Natural killer cell (primary cell): ENCODE results near the gene MAP2K3. TPM values are rescaled to one million over a fixed set of nuclear protein-coding genes. Genes with fewer than 3 reads are reported as not detected.
"Not testable (repeated sequence)": the region's sequence is repeated elsewhere in the genome, so short reads cannot be mapped to it uniquely, and the experiment has no call there.

Source experiments
- ATAC-seq, 3 donors: fragments of 150-1000 bp in 2 of 3; fragments of 200-7000 bp in 1 of 3; cut with Tn5 transposase; 1 replicate in 1 of 3; 2 replicates in 2 of 3; pipeline ENCODE4 v1.10.0; 2021; ENCODE audit warnings: mild to moderate bottlenecking in 2 of 3, moderate library complexity in 2 of 3
- DNase-seq, 2 donors: peaks; one replicate each; pipeline versions ENCODE4 v3.0.0 to v3.0.0-alpha.2; 2013 to 2021; ENCODE audit warnings: mixed read lengths in 1 of 2
- H3K27ac ChIP-seq: one replicate; pipeline ENCODE4 v1.5.1; 2013; ENCODE audit warnings: mild to moderate bottlenecking, low read length
- H3K27me3 ChIP-seq: one replicate; pipeline ENCODE4 v1.6.1; 2013; ENCODE audit warnings: low read length; ENCODE audit not compliant: control insufficient read depth, insufficient read depth
- H3K36me3 ChIP-seq: one replicate; pipeline ENCODE4 v1.6.1; 2013; ENCODE audit warnings: low read length; ENCODE audit not compliant: control insufficient read depth, insufficient read depth
- H3K4me1 ChIP-seq: one replicate; pipeline ENCODE4 v1.6.1; 2013; ENCODE audit warnings: low read length; ENCODE audit not compliant: control insufficient read depth, insufficient read depth
- H3K4me3 ChIP-seq: one replicate; pipeline ENCODE4 v1.5.1; 2013; ENCODE audit warnings: low read length
- H3K9me3 ChIP-seq: one replicate; pipeline ENCODE4 v1.6.1; 2013; ENCODE audit warnings: low read length; ENCODE audit not compliant: control insufficient read depth, insufficient read depth
- H3K27ac Mint-ChIP-seq, 2 donors: one replicate each; pipeline ENCODE4 v1.8.0; 2022; ENCODE audit warnings: mild to moderate bottlenecking in 2 of 2, mixed read lengths in 2 of 2, moderate library complexity in 1 of 2
- H3K27me3 Mint-ChIP-seq, 2 donors: one replicate each; pipeline ENCODE4 v1.8.0; 2022; ENCODE audit warnings: low read depth in 2 of 2, mixed read lengths in 2 of 2
- H3K36me3 Mint-ChIP-seq: one replicate; pipeline ENCODE4 v1.8.0; 2022; ENCODE audit warnings: mixed read lengths
- H3K4me1 Mint-ChIP-seq, 2 donors: one replicate each; pipeline ENCODE4 v1.8.0; 2022; ENCODE audit warnings: mixed read lengths in 2 of 2
- H3K4me3 Mint-ChIP-seq: one replicate; pipeline ENCODE4 v1.8.0; 2022; ENCODE audit warnings: mild to moderate bottlenecking, moderate library complexity, mixed read lengths
- H3K9me3 Mint-ChIP-seq, 2 donors: one replicate each; pipeline ENCODE4 v1.8.0; 2022; ENCODE audit warnings: mixed read lengths in 2 of 2
- WGBS: methylation state at CpG from one replicate; pipeline ENCODE4 v1.1.7; 2013; ENCODE audit warnings: missing lambda C conversion rate; ENCODE audit not compliant: insufficient coverage; 5-methylcytosine and 5-hydroxymethylcytosine counted together
- intact Hi-C: fragments of 100-400 bp; cut with micrococcal nuclease; formaldehyde crosslinking; loops from one replicate; pipeline ENCODE4 v1.14.2; 2022
- total RNA-seq, 4 donors: library from RNA; stranded (reverse); fragments of 120-200 nt in 1 of 4; gene quantifications; one replicate each; pipeline versions ENCODE4 v1.2.3 to v1.2.4, GENCODE V29; 2013 to 2022
- TF ChIP-seq, protein P1 (sequence below): fragments of 200-600 bp; IDR thresholded peaks from one replicate; pipeline ENCODE4 v1.8.0; 2022; ENCODE audit warnings: antibody characterized with exemption

The MAP2K3 gene
- total RNA-seq, 3 donors from 2014 or later (not counting 1 experiment from before 2014, with no cell fraction given): 139 to 165 (median 162) TPM

DNA sequence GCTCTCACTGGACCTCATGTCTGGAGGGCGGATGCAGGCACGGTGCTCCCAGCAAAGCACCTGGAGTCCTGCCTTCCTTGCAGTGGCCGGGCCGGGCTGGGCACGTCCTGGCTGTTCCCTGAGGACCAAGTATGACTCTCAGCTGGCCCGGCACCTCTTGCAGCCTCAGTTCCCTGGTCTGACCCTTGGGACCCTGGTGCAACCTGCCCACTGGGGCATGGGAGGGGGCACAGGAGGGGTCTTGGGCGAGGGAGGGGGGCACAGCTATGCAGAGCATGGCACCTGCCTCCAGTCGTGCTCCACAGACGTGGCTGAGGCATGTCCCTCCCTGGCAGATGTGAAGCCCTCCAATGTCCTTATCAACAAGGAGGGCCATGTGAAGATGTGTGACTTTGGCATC is 19.6 kb downstream of the MAP2K3 start:
- no peak for DNase-seq
- no peaks in the 10 kb centered on the region for H3K9me3 Mint-ChIP-seq
- Histone ChIP-seq H3K36me3 (peaks cover 56% of the 10 kb centered on the region), H3K27me3 (no peaks in the 10 kb centered on the region), H3K4me1 (no peaks in the 10 kb centered on the region), H3K9me3 (peaks cover 4% of the 10 kb centered on the region), H3K4me3 (no peak overlapping the region), H3K27ac (no peak overlapping the region)
- intact Hi-C loops: no loop called here
- WGBS: 82% methylated on average over 9 of the region's 9 CpGs
- TF ChIP-seq, protein P1, sequence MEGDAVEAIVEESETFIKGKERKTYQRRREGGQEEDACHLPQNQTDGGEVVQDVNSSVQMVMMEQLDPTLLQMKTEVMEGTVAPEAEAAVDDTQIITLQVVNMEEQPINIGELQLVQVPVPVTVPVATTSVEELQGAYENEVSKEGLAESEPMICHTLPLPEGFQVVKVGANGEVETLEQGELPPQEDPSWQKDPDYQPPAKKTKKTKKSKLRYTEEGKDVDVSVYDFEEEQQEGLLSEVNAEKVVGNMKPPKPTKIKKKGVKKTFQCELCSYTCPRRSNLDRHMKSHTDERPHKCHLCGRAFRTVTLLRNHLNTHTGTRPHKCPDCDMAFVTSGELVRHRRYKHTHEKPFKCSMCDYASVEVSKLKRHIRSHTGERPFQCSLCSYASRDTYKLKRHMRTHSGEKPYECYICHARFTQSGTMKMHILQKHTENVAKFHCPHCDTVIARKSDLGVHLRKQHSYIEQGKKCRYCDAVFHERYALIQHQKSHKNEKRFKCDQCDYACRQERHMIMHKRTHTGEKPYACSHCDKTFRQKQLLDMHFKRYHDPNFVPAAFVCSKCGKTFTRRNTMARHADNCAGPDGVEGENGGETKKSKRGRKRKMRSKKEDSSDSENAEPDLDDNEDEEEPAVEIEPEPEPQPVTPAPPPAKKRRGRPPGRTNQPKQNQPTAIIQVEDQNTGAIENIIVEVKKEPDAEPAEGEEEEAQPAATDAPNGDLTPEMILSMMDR: no peak
- no peak overlapping the region for H3K4me3 Mint-ChIP-seq
- peaks cover 5 to 8% of the 10 kb centered on the region in 2 donors for H3K4me1 Mint-ChIP-seq
- ATAC-seq: no peak
- no peaks in the 10 kb centered on the region for H3K27me3 Mint-ChIP-seq
- peaks cover 13% of the 10 kb centered on the region for H3K36me3 Mint-ChIP-seq
- H3K27ac Mint-ChIP-seq: peak overlapping the region; percentile 24 to 46

DNA sequence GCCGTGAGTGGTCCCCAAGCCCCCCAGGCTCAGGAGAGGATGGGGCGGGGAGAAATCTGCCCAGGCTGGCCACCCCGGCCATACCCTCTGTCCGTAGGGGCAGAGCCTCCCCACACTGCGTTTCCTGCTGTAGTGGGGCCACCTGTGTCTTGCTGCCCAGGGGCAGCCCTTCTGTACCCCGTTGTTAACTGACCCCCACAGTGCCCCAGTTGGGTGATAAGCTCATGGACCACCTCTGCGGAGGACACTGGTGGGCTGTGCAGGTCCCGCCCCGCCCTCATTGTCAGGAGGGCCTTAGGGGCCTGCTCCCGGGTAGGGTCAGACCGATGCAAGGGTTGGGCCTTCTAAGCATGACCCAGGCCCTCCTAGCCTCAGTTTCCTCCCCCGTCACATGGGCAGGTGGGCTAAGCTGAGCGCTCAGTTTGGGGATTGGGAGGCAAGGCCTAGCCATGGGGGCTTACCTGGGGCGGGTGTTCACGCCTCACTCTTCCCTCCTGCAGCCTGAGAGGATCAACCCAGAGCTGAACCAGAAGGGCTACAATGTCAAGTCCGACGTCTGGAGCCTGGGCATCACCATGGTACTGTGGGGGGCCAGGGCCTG is 20.1 kb downstream of the MAP2K3 start:
- H3K27ac Mint-ChIP-seq, H3K4me1 ChIP-seq, H3K27ac ChIP-seq, H3K4me1 Mint-ChIP-seq, intact Hi-C loops, H3K4me3 ChIP-seq, DNase-seq, H3K4me3 Mint-ChIP-seq, H3K27me3 ChIP-seq, H3K9me3 Mint-ChIP-seq, H3K27me3 Mint-ChIP-seq, ATAC-seq, H3K9me3 ChIP-seq: not testable (repeated sequence)
- peaks cover 54% of the 10 kb centered on the region for H3K36me3 ChIP-seq
- H3K36me3 Mint-ChIP-seq: peaks cover 13% of the 10 kb centered on the region
- 85% methylated on average over 17 of the region's 17 CpGs for WGBS

DNA sequence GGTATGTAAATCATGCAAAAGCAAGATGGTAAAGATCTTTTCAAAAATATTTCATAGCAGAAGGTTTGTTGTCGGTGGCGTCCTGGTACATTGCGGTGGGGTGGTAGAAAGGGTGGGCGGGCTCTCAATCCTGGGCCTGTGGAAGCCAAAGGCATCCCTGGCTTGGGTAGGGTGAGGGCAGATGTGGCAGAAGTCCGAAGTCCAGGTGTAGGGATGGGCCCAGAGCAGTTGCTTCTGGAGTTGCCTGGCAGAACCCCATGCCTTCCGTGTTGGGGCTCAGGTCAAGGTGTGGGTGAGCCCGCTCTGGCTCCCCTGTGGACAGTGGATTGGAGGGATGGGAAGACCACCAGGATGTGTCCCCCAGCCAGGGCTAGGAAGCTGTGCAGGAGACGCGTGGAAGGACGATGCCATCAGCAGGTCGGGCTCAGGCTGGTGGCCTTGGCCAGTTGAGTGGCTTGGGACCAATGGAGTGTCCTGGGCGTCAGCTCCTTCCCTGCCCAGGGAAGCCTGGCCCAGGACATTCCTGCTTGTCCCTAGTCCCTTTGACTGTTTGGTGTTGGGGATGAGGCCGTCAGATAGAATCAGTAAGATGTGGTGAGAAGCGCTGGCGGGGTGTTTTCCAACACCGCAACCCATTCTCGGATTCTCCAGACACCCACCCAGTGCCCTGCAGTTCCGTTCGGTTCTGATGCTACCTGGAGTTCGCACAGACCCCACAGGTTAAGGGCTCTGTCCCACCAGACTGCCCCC is 21.1 kb downstream of the MAP2K3 start:
- ATAC-seq, H3K27me3 ChIP-seq, H3K4me3 Mint-ChIP-seq, H3K4me3 ChIP-seq, H3K27ac ChIP-seq, H3K27me3 Mint-ChIP-seq, intact Hi-C loops, H3K4me1 Mint-ChIP-seq, H3K9me3 Mint-ChIP-seq, H3K9me3 ChIP-seq, H3K4me1 ChIP-seq: not testable (repeated sequence)
- WGBS: 94% methylated on average over 13 of the region's 20 CpGs
- H3K27ac Mint-ChIP-seq: peak overlapping the region in 1 of 2 donors; percentile 58
- peak in 1 of 2 donors; percentile 13 for DNase-seq
- H3K36me3 ChIP-seq: peaks cover 45% of the 10 kb centered on the region
- H3K36me3 Mint-ChIP-seq: peaks cover 19% of the 10 kb centered on the region

DNA sequence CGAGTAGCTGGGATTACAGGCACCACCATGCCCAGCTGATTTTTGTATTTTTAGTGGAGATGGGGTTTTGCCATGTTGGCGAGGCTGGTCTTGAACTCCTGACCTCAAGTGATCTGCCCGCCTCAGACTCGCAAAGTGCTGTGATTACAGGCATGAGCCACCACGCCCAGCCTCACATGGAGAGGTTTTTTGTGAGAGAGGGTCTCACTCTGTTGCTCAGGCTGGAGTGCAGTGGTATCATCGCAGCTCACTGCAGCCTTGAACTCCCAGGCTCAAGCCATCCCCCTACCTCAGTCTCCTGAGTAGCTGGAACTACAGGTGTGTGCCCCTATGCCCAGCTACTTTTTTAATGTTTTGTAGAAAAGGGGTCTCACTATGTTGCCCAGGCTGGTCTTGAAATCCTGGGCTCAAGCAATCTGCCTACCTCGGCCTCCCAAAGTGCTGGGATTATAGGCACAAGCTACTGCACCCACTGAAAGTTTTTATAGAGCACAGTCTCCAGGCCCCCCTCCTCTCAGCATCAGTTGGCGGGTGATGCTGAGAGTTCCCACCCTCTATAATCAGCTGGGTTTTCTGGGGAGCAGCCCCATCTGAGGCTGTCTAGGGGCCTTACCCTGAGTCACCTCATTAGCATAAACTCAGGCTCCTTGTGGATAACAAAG is 22.2 kb downstream of the MAP2K3 start:
- H3K27ac Mint-ChIP-seq, H3K4me3 ChIP-seq, H3K27me3 ChIP-seq, H3K9me3 Mint-ChIP-seq, H3K4me1 Mint-ChIP-seq, intact Hi-C loops, H3K9me3 ChIP-seq, H3K27me3 Mint-ChIP-seq, H3K27ac ChIP-seq, H3K4me1 ChIP-seq: not testable (repeated sequence)
- peak in 1 of 2 donors; percentile 13 for DNase-seq
- 84% methylated on average over 7 of the region's 8 CpGs for WGBS
- Mint-ChIP-seq H3K4me3 (peak overlapping the region; percentile 13), H3K36me3 (peaks cover 11% of the 10 kb centered on the region)
- ATAC-seq: peak in 1 of 3 donors; percentile 39
- peaks cover 36% of the 10 kb centered on the region for H3K36me3 ChIP-seq

DNA sequence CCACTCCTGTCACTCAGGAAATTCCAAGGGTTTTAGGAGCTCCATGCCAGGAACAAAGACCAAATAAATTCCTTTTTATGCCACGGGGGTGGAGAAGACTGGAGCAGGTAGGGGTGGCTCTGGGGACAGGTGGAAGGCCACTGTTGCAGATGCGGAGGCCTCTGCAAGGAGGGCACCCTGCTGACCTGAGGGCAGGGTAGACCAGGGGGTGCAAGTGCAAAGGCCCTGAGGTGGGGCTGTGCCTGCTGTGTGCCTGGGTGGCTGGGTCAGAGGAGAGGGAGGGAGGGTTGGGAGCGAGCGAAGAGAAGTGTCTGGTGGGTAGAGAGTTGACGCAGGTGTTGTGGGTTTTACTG is 22.7 kb downstream of the MAP2K3 start:
- H3K4me1 Mint-ChIP-seq, H3K27ac ChIP-seq, H3K4me1 ChIP-seq, H3K27me3 Mint-ChIP-seq, H3K4me3 ChIP-seq, H3K9me3 Mint-ChIP-seq, H3K27me3 ChIP-seq, ATAC-seq, H3K9me3 ChIP-seq, intact Hi-C loops, DNase-seq, H3K27ac Mint-ChIP-seq: not testable (repeated sequence)
- 48% methylated on average over 2 of the region's 5 CpGs for WGBS
- peaks cover 11% of the 10 kb centered on the region for H3K36me3 Mint-ChIP-seq
- peaks cover 34% of the 10 kb centered on the region for H3K36me3 ChIP-seq
- H3K4me3 Mint-ChIP-seq: peak overlapping the region; percentile 13

DNA sequence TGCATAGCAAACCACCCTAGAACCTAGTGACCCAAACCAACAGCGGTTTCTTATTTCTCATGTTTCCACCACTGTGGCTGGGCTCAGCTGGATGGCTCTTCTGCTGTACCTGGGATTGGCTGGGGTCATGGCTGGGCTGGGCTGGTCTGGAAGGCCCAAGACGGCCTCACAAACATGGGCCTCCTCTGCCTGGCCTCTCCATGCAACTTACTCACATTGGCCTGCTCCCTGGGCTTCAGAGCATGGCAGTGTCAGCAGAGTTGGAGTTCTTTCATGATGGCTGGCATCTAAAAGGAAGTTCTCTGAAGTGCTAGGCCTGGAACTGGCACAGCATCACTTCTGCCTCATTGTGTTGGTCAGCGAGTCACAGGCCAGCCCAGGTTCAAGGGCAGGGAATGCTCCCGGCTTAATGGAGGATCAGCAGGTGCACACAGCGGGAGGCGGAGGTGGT is 24.4 kb downstream of the MAP2K3 start:
- H3K4me3 ChIP-seq, intact Hi-C loops, H3K27me3 ChIP-seq, H3K4me3 Mint-ChIP-seq, H3K9me3 Mint-ChIP-seq, ATAC-seq, H3K9me3 ChIP-seq, H3K36me3 Mint-ChIP-seq, H3K27ac ChIP-seq, H3K4me1 Mint-ChIP-seq, H3K4me1 ChIP-seq, DNase-seq, H3K27me3 Mint-ChIP-seq: not testable (repeated sequence)
- WGBS: 96% methylated on average over 6 of the region's 6 CpGs
- peaks cover 20% of the 10 kb centered on the region for H3K36me3 ChIP-seq
- H3K27ac Mint-ChIP-seq: peak overlapping the region; percentile 19 to 59
